Activated CD4-positive, alpha-beta T cell treated with anti-CD3 and anti-CD28 coated beads for 24 hours (primary cell): ENCODE results near the gene LAPTM5.

ENCODE experiments used
- DNase-seq, 2 donors: peaks; one replicate each; pipeline ENCODE4 v3.0.0-alpha.2; 2020; ENCODE audit warnings: low read depth in 2 of 2

LAPTM5 gene

DNA sequence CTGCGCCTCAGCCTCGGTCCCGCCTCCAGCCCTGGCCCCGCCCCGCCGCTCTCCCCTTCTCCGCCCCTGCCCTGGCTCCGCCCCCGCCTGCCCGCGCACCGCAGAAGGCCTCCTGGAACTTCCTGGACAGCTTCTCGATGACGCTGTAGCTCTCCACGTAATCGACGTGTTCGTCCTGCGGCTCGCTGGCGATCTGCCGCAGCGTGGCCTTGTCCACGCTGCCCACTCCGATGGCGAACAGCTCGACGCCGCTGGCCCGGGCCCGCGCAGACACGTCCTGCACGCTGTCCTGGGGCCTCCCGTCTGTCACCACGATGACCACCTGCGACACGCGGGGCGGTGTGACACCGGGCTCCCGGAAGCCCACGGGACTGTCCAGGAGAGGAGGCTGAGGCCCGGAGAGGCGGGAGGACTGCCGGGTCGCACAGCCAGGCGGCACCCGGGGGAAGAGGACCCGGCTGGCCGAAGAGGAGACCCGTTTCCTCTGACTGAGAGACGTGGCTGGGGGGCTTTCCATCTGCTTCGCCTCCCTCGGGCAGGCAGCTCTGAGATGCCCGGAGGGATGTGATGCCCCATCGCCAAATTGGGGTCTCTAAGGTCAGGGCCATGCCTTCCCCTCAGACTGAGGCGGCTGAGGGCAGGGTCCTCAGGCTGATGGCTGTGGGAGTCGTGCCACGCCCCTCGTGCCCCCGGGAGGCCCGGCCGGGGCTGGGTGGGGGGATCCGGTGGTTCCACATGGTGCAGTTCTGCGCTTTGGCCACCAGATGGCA lies 38.8 kb downstream of the LAPTM5 start:
- DNase-seq: peak; percentile 71 to 75

DNA sequence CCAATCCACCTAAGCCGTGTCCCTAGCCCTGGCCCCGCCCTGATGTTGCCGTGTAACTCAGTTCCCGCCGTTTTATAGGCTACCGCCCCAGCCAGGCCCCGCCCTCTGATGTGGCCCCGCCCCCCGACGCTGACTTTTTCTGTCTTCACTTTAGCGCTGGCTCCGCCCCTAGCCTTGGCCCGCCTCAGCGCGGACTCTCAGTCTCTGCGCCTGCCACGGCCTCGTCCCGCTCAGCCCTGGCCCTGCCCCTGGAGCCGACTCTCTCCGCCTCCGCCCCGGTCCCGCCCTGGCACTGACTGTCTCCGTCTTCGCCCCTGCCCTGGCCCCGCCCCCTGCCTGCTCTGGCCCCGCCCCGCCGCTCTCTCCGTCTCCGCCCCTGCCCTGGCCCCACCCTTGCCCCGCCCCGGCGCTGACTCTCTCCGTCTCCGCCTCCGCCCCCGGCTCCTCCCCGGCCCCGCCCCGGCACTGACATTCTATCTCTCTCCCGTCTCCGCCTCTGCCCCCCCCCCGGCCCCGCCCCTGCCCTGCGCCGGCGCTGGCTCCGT lies 39.4 kb downstream of the LAPTM5 start:
- peak; percentile 99 to 100 for DNase-seq

DNA sequence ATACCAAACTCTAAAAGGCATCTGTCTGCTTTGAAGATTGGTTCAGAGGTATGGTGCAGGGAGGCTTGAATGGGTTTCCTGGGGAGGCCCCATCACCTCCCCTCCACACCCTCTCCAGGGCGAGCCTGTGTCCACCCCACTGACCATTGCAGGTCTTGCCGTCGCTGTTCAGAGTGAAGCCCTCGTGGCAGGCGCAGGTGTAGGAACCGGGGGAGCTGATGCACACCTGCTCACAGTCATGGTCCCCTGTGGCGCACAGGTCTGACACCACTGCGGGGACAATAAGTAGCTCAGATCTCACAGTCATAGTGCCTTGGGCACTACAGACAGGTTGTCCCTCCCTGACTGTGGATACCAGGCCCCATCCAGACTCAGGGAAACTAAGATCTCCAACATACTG lies 40.9 kb downstream of the LAPTM5 start:
- DNase-seq: no peak

DNA sequence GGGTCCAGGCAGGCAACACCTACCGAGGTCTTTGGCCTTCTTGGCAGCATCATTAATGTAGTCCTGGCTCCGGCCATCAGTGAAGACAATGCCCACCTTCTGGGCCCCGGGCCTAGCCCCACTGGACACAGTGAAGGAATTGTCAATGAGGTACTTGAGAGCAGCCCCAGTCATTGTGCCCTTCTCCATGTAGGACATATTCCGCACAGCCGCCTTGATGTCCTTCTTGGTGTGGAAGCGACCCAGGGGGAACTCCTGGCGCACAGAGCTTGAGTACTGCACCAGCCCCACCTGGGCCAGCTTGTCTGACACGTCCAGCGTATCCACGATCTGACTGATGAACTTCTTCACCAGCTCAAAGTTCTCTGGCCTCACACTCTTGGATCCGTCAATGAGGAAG lies 41.7 kb downstream of the LAPTM5 start:
- no peak for DNase-seq

DNA sequence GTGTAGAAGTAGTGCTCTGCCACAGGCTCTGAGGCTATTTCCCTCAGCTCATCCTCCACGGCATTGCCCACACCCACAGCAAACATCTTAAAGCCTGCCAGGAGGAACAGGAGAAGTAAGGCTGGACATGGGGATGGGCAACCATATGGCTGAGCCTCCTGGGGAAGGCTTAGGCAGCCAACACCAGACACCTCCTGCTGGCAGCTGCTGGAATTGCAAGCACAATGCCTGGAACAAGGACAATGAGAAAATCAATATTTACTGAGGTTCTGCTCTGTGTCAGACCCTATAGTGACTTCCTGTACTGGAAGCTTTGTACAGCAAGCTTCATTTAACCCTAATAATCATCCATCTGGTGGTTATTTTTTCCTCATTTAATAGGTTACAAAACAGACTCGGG lies 42.4 kb downstream of the LAPTM5 start:
- DNase-seq: peak in 1 of 2 donors; percentile 41

DNA sequence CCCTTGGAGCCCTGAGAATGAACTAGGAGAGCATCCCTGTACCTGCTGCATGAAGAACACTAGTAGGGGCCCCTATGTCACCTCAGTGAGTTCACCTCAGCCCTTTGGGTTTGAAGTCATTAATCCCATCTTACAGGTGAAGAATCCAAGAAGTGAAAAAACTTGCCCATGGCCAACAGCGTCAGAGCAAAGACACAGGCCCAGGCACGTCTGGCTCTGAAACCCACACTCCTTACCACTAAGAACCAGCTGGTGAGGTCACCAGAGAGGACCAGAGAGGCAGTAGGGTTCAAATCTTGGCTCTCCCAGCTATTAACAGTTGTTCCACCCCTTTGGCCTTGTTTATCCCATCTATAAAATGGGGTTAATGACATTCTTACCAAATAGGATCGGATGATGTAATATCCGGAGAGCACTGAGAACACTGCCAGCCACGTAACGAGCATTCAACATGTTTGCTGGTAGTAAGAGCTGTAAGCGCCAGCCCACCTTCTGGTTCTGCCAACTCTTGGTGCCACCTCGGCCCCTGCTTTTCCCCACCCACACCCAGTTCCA lies 43.0 kb downstream of the LAPTM5 start:
- DNase-seq: no peak

DNA sequence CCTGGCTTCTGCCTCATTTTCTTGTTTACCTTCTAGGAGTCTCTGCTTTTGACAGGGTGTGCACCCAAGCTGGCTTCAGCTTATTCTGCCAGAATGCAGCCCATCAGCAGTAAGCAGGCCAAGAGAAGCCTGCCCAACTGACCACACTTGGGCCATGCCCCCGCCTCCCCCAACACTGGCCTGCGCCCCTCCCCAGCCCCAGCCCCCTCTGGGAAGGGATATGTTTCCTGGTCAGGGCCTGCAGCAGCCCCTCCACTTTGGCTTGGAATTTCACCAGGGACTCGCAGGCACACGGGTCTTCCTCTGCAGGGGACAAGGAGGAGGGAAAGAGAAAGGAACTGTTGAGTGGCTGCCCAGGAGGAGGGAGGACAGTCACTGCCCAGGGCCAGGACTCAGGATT lies 43.5 kb downstream of the LAPTM5 start:
- no peak for DNase-seq

DNA sequence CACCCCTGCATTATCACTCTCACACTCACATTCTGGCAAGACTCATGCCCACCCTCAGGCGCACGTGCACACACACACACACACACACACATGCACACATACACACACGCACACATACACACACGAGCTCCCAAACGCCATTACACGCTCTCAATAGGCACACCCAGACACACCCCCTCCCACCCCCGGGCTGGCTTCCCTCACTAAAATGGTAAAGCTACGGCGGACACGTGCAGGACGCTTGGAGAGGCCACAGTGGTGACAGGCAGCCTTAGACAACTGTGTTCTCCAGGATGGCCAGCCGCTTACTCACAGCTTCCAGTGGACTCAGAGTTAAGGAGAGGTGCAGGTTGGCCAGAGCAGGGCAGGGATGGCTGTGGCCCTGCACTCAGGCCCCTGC lies 44.3 kb downstream of the LAPTM5 start:
- DNase-seq: no peak

DNA sequence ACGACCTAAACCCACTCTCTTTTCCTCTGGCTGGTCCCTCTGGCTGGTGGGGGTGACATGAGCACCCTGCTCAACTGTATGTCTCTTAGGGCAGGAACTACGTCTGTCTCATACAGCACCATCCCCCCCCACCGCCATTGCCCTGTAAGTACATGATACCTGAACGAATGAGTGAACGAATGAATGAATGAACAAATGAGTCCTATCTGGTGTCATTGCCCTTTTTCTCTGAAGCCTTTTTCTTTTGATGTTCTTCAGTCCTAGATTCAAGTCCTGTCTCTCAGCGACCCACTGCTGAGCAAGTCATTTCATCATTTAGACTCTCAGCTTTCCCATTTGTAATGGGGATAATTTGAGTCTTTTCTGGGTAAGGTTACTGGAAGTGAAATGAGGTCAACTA lies 45.0 kb downstream of the LAPTM5 start:
- no peak for DNase-seq

DNA sequence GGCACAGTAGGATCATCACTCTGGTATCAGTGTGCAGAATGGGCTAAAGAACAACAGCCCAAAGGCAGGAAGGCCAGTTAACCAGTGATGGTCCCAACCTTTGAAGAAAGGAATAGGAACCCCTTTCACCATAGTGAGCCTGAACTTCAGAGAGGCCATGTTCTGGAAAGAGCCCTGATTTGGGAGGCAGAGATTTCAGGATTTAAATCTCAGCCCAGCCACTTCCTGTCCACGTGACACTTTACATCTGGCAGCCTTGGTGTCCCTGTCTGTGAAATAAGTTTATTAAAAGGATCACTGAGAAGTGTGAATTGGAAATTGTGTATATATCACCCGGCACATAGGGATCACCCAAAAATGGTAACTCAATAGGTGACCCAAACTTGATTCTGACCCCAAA lies 47.2 kb downstream of the LAPTM5 start:
- no peak for DNase-seq

DNA sequence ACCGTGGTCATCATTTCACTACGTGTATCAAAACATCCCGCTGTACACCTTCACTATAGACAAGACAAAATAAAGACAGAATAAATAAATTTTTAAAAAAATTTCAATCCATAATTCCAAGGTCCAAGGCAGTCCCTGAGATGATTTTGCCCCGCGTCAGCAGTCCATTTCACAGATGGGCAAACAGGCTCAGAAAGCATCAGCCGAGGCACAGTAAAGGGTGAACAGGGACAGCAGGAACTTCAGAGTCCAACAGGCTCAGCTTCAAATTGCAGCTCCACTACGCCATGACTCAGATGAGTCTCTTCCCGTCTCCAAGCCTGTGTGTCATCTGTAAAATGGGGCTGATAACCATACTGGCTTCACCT lies 49.2 kb downstream of the LAPTM5 start:
- DNase-seq: no peak

DNA sequence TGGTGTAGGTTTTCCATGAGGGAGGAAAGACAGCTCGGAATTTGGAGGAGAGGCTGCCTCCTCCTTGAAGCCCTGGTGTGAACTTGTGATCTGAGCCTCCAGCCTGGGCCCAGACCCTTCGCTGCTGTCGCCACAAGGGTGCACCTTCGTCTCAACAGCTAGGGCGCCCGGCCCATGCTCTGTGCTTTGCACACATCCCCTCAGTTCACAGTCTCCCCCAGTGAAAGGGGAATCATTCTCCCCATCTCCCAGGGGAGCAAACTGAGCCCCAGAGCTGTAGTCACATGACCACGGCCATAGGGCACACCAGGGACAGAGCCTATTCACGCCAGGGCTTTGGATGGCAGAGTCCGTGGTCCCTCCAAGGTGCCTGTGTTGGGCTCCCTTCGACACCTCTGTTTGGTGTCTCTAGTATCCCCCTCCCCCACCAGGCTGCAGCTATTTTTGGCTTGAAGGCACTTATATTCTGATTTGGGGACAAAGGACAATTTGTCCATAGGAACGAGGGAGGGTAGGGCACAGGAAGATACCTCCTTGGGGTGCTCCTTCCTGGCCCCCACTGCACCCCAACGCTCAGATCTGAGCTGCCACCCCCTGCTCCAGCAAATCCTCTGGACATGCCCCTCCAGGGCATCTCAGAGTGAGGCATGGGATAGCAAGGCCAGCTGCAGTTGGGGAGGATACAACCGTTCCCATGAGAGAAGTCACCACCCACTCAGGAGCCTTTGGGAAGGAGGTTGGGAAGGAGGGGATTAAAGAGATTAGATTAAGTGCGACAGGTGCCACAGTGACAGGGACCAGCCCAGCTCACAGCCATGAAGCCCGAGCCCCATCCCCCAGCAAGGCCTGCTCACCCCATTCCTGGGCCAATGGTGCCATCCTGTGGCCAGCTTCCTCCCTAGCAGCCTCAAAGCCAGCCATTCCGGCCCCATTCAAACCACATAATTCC lies 49.9 kb downstream of the LAPTM5 start:
- peak; percentile 49 to 65 for DNase-seq

DNA sequence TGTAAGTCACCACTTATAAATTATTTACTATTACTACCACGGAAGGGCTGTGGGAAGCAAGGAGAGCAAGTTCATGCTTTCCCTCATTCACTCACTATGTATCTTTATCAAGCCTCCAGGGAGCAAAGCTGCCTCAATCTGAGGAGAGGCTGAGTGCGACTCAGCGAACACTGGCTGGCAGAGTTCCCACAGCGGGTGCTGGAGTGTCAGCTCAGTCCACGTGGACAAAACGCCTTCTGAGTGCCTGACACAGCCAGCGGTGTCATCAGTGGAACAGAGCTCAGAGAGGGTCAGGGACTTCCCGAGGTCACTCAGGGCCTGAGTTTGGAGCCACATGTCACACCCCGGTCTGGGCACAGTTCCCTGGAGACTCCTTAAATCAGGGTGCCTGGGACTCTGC lies 51.0 kb downstream of the LAPTM5 start:
- no peak for DNase-seq

DNA sequence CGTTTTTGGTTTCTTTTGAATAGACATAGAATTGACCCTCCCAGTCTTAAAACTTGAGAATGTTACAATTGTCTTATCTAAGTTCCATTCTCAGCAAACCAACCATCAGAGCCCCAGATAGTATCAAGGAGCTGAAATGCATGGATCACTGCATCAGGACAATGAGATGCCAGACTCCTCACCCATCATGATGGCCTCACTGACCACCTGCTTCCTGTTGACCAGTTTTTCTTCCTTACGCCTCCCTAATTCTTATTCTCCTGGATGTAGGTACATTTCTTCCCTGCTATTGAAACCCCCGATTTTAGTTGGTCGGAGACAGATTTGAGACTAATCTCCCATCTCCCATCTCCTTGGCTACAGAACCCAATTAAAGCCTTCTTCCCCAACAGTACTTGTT lies 51.9 kb downstream of the LAPTM5 start:
- DNase-seq: no peak

DNA sequence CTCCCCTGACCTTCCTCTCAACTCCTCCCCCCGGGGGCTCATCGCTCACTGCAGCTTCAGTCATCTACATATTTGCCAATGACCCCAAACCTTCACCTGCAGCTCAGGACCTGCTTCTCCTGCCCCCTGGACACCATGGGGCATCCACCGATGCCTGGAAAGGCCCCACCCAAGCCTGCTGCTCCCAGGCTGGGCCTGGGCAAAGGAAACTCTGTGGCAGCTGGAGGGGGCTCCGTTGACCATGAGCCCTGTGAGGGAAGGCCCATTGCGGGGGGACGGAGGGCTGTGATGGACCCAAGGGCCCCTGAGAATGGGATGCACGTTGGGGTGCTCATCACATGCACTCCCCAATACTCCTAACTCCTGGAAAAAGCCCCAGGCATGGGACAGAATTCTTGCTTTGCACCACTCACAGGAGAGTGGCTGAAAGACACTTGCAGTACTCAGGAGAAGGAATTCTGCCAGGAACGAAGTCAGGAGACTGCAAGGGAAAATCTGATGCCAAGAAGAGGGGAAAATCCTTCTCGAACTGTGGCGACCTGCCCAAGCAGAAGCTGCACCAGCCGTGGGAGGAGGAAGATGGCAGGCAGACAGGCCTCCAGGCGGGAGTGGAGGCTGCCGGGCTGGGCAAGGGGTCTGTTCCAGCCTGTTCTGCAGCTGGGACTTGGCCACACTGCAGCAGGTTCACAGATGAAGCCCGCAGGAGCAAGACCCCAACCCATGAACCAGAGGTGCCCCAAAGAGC lies 52.6 kb downstream of the LAPTM5 start:
- no peak for DNase-seq

DNA sequence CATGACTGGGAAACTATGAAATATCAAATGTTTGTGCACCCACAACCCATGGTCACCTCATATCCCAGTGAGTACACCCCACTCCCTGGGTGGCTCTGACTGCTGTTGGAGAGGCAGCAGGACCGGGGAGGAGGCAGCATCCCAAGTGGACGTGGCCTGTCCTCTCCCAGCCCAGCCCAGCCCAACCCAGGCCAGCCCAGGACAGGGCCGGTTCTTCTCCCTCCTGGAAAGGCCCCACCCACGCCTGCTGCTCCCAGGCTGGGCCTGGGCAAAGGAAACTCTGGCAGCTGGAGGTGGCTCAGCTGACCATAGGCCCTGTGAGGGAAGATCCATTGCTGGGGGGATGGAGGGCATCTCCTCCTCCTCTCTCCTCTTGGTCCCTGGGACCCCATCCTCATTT lies 53.3 kb downstream of the LAPTM5 start:
- DNase-seq: no peak

DNA sequence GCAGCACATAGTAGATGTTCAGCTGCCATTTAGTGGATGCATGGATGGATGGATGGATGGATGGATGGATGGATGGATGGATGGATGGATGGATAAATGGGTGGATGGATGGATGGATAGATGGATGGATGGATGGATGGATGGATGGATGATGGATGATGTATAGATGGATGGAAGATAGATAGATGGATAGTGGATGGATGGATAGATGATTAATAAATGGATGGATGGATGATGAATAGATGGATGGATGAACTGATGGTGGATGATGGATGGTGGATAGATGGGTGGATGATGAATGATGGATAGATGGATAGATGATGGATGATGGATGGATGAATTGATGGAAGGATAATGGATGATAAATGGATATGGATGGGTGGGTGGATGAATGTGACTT lies 54.8 kb downstream of the LAPTM5 start:
- DNase-seq: no peak

DNA sequence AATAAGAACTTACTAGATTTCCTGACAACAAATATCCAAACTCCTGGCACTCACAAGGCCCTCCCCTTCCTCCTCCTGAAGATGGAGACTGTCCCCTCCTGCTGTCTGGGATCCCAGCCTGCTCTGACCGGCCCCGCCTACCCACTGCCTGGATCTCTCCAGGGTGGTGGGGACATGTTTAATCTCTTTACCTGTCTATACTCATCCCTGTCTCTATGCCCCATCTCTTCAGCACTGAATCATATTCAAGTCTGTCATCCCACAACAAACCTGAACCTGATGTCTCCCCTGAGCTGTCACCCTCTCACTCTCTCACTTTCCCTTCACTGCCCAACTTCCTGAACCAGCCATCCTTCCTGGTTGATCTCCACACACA lies 56.3 kb downstream of the LAPTM5 start:
- no peak for DNase-seq

DNA sequence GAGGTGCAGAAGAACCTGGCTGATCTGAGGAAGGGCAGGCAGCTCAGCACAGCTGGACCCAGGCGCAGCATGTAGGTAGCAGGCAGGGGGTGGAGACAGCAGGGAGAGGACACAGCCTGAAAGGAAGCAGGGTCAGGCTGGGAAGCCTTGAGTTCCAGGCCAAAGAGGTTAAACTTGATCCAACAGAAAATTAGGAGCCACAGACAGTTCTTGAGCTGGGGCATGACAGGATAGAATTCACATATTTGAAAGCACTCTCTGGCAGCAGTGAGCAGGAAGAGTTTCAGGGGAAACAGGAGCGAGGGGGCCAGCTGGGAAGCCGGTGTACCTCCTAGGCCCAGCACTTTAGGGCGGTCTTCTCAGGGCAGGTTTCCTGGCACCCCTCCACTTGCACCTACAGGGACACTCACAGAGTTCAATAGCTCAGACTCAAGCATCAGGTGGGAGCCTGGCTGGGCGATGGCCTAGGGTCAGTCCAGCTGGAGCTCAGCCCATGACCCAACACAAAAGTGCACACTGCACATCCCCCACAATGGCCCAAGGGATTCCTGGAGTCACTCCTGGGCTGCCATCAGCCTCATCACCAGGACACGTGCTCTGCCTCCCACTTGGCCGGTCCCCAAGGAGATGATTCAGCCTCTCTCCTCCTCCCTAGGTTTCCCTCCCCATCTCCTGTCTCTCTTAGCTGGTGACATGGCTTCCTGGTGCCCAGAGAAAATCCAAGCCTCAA lies 56.9 kb downstream of the LAPTM5 start:
- DNase-seq: no peak

DNA sequence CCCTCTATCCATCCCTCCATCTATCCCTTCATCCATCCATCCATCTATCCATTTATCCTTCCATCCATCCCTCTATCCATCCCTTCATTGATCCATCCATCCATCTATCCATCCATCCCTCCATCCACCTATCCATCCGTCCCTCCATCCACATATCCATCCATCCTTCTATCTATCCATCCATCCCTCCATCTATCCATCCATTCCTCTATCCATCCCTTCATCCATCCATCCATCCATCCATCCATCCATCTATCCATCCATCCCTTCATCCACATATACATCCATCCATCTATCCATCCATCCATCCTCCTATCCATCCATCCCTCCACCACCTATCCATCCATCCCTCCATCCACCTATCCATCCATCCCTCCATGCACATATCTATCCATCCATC lies 57.8 kb downstream of the LAPTM5 start:
- no peak for DNase-seq

DNA sequence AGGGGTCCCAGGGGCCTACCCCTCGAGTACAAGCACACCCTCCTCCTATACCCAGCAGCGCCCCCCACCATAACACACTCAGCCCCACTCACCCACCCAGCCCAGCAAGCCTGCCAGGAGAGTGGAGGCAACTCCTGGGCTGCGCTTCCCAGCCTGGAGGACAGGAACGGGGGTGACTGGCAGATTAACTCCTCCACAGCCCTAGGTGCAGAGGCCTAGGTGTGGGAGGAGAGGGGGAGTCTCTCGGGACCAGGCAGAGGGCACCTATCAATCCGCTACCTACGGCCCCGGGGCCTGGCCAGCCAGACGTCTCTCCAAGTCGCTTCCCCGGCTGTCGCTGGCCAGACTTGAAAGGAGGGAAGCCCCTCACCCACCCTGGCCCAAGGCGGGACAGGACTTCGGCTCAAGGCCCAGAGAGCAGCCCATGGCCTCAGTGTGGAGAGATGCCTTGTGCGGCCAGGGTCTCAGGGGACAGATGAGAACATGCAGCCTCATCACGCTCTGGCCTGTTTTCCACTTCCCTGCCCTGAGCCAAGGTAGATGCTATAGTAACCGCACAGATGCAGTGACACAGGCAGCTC lies 59.1 kb downstream of the LAPTM5 start:
- DNase-seq: no peak
